IMR-90 (cell line): Measurements from ENCODE around the gene PRDM9. TPM values are rescaled to one million over a fixed set of nuclear protein-coding genes. Genes with fewer than 3 reads are reported as not detected.
"Not testable (repeated sequence)": the region's sequence is repeated elsewhere in the genome, so short reads cannot be mapped to it uniquely, and the experiment has no call there.

ENCODE experiments used
- ATAC-seq: fragments of 200-7000 bp; cut with Tn5 transposase; 2 replicates; pipeline ENCODE4 v1.9.1; 2020; ENCODE audit warnings: low read depth, mild to moderate bottlenecking, moderate library complexity
- BruUV-seq: library from RNA; stranded (reverse); fragments of 400-500 nt; replicated peaks from 2 replicates; lab custom pipeline; 2021; lab: Mats Ljungman, UMichigan
- CTCF ChIA-PET: fragments of 300-600 bp; formaldehyde crosslinking; extraction: SDS; loops from one replicate; lab custom pipeline; 2021; ENCODE audit warnings: antibody characterized with exemption; lab: Yijun Ruan, JAX
- POLR2A ChIA-PET: fragments of 300-600 bp; sonication (Branson Sonifier 250); formaldehyde crosslinking; loops from one replicate; lab custom pipeline; 2022; ENCODE audit warnings: antibody characterized with exemption; ENCODE audit not compliant: unreplicated experiment; lab: Charles Lee
- DNase-seq: peaks from one replicate; pipeline ENCODE4 v3.0.0; 2013
- H2AFZ ChIP-seq: replicated peaks from 2 replicates; pipeline ENCODE3; 2013; ENCODE audit warnings: low read length, mild to moderate bottlenecking; ENCODE audit not compliant: poor library complexity
- H2AK5ac ChIP-seq: 2 replicates; pipeline ENCODE4 v1.6.1; 2013; ENCODE audit warnings: low read depth, low read length, inconsistent platforms
- H2AK9ac ChIP-seq: replicated peaks from 2 replicates; pipeline ENCODE3; 2013; ENCODE audit warnings: mild to moderate bottlenecking, low read depth, low read length, moderate library complexity; ENCODE audit not compliant: poor library complexity
- H2BK120ac ChIP-seq: 2 replicates; pipeline ENCODE4 v1.6.1; 2013; ENCODE audit warnings: low read depth, low read length, inconsistent platforms
- H2BK15ac ChIP-seq: 3 replicates; pipeline ENCODE4 v1.6.1; 2013; ENCODE audit warnings: low read depth, low read length, inconsistent platforms
- H2BK20ac ChIP-seq: 2 replicates; pipeline ENCODE4 v1.6.1; 2013; ENCODE audit warnings: low read depth, mild to moderate bottlenecking, inconsistent platforms, low read length, moderate library complexity
- H2BK5ac ChIP-seq: 2 replicates; pipeline ENCODE4 v1.6.1; 2013; ENCODE audit warnings: mild to moderate bottlenecking, low read depth, low read length, inconsistent platforms; ENCODE audit not compliant: poor library complexity, severe bottlenecking
- H3K14ac ChIP-seq: replicated peaks from 2 replicates; pipeline ENCODE4 v1.6.1; 2013; ENCODE audit warnings: low read depth, low read length, inconsistent platforms
- H3K18ac ChIP-seq: 2 replicates; pipeline ENCODE4 v1.6.1; 2013; ENCODE audit warnings: low read depth, low read length, control low read depth
- H3K23ac ChIP-seq: 2 replicates; pipeline ENCODE4 v1.6.1; 2013; ENCODE audit warnings: low read depth, low read length, inconsistent platforms
- H3K27ac ChIP-seq: 2 replicates; pipeline ENCODE4 v1.5.1; 2013; ENCODE audit warnings: mild to moderate bottlenecking, control low read depth, low read length; ENCODE audit not compliant: insufficient read depth
- H3K27me3 ChIP-seq: 2 replicates; pipeline ENCODE4 v1.6.1; 2013; ENCODE audit warnings: low read length; ENCODE audit not compliant: control insufficient read depth, insufficient read depth
- H3K36me3 ChIP-seq: 2 replicates; pipeline ENCODE4 v1.6.1; 2013; ENCODE audit warnings: low read length, mixed read lengths; ENCODE audit not compliant: control insufficient read depth, insufficient read depth
- H3K4ac ChIP-seq: 2 replicates; pipeline ENCODE4 v1.6.1; 2013; ENCODE audit warnings: low read depth, low read length, inconsistent platforms
- H3K4me1 ChIP-seq: 2 replicates; pipeline ENCODE4 v1.6.1; 2013; ENCODE audit warnings: low read length, mixed read lengths; ENCODE audit not compliant: control insufficient read depth, insufficient read depth
- H3K4me2 ChIP-seq: 2 replicates; pipeline ENCODE4 v1.6.1; 2013; ENCODE audit warnings: low read depth, mild to moderate bottlenecking, control low read depth, low read length, moderate library complexity
- H3K4me3 ChIP-seq: 2 replicates; pipeline ENCODE4 v1.5.1; 2013; ENCODE audit warnings: low read depth, mild to moderate bottlenecking, control low read depth, low read length, moderate library complexity; ENCODE audit not compliant: insufficient read depth
- H3K56ac ChIP-seq: 2 replicates; pipeline ENCODE4 v1.6.1; 2013; ENCODE audit warnings: low read length, inconsistent platforms; ENCODE audit not compliant: insufficient read depth; ENCODE audit errors: extremely low read depth
- H3K79me1 ChIP-seq, 2 experiments: 2 replicates each; pipeline ENCODE4 v1.6.1; 2013; ENCODE audit warnings: low read length in 2 of 2, inconsistent platforms in 1 of 2, low read depth in 1 of 2
- H3K9ac ChIP-seq: 2 replicates; pipeline ENCODE4 v1.6.1; 2013; ENCODE audit warnings: low read depth, low read length, control low read depth
- H3K9me1 ChIP-seq: 2 replicates; pipeline ENCODE4 v1.6.1; 2013; ENCODE audit warnings: low read length, inconsistent platforms; ENCODE audit not compliant: insufficient read depth
- H3K9me3 ChIP-seq: 2 replicates; pipeline ENCODE4 v1.6.1; 2013; ENCODE audit warnings: low read length; ENCODE audit not compliant: control insufficient read depth, insufficient read depth
- H4K20me1 ChIP-seq: 2 replicates; pipeline ENCODE4 v1.6.1; 2013; ENCODE audit warnings: low read length, inconsistent platforms; ENCODE audit not compliant: insufficient read depth
- H4K5ac ChIP-seq: 2 replicates; pipeline ENCODE4 v1.6.1; 2013; ENCODE audit warnings: mild to moderate bottlenecking, low read depth, low read length, control low read depth
- H4K8ac ChIP-seq, 2 experiments: 2 replicates each; pipeline ENCODE4 v1.6.1; 2013; ENCODE audit warnings: low read depth in 2 of 2, low read length in 2 of 2, control low read depth in 1 of 2, inconsistent platforms in 1 of 2
- H4K91ac ChIP-seq: 2 replicates; pipeline ENCODE4 v1.6.1; 2013; ENCODE audit warnings: low read depth, low read length, inconsistent platforms; ENCODE audit not compliant: insufficient read depth
- WGBS, 2 experiments: methylation state at CpG; one replicate each; pipeline versions ENCODE4 v1.1.5 to v1.1.7; 2013; ENCODE audit warnings: missing lambda C conversion rate in 2 of 2; ENCODE audit not compliant: insufficient read length in 1 of 2; ENCODE audit errors: extremely low coverage in 2 of 2; 5-methylcytosine and 5-hydroxymethylcytosine counted together
- dilution Hi-C: fragments of 300-500 bp; cut with HindIII; formaldehyde crosslinking; loops from one replicate; pipeline ENCODE4 v1.14.3; 2018; ENCODE audit warnings: low sequenced_read_pairs; ENCODE audit not compliant: unreplicated experiment
- in situ Hi-C: fragments of 300-500 bp; cut with MboI; formaldehyde crosslinking; loops from 3 replicates; pipeline ENCODE4 v1.14.3; 2019; ENCODE audit warnings: low sequenced_read_pairs, inconsistent platforms, mixed read lengths
- intact Hi-C: fragments of 100-400 bp; cut with micrococcal nuclease; formaldehyde crosslinking; loops from 2 replicates; pipeline ENCODE4 v1.10.0; 2022
- polyA plus RNA-seq, 3 experiments: library from polyadenylated mRNA; depleted of rRNA; stranded (reverse); fragments of >200 nt; gene quantifications; 2 replicates each; pipeline ENCODE4 v1.2.3, GENCODE V29; 2012; ENCODE audit warnings: low replicate concordance in 1 of 3
- total RNA-seq: library from RNA; depleted of rRNA; stranded (reverse); fragments of >200 nt; gene quantifications from 2 replicates; pipeline ENCODE4 v1.2.3, GENCODE V29; 2012

Gene PRDM9
- total and polyA plus RNA-seq, 2 of the 4 experiments (the other 2 are of a cell fraction): not detected

- intact Hi-C loops, H2AK9ac ChIP-seq, H3K79me1 ChIP-seq, H2BK5ac ChIP-seq, H2AFZ ChIP-seq, H3K18ac ChIP-seq, BruUV-seq, DNase-seq, H4K91ac ChIP-seq, H3K23ac ChIP-seq, H3K27me3 ChIP-seq, H2BK15ac ChIP-seq, dilution Hi-C loops, ATAC-seq, POLR2A ChIA-PET, H3K4ac ChIP-seq, in situ Hi-C loops, H3K9me1 ChIP-seq, H2AK5ac ChIP-seq, H3K4me1 ChIP-seq, H3K9me3 ChIP-seq, H3K27ac ChIP-seq, H3K4me3 ChIP-seq, H4K5ac ChIP-seq, H3K56ac ChIP-seq, H2BK120ac ChIP-seq, H3K14ac ChIP-seq, H3K4me2 ChIP-seq, H4K8ac ChIP-seq, H2BK20ac ChIP-seq, H4K20me1 ChIP-seq, CTCF ChIA-PET, H3K36me3 ChIP-seq, H3K9ac ChIP-seq: not testable (repeated sequence)
- no CpG with 5 or more reads among the region's 5 CpGs for WGBS, 2 experiments
Measured at GRCh38 chr5:23526616-23527015, 19.2 kb downstream of the PRDM9 start.

GRCh38 chr5:23527216-23527920, 20.0 kb downstream of the PRDM9 start:
- dilution Hi-C loops, H3K14ac ChIP-seq, POLR2A ChIA-PET: not testable (repeated sequence)

More at GRCh38 chr5:23527216-23527920, 20.0 kb downstream of the PRDM9 start:
- H2BK15ac ChIP-seq, H2AK5ac ChIP-seq, H2BK20ac ChIP-seq, H2BK5ac ChIP-seq, H3K36me3 ChIP-seq, H3K9me3 ChIP-seq, H3K4me2 ChIP-seq, H3K79me1 ChIP-seq, H2AK9ac ChIP-seq, H4K8ac ChIP-seq, H3K4me3 ChIP-seq, H3K56ac ChIP-seq, H3K27ac ChIP-seq, H4K91ac ChIP-seq, ATAC-seq, H3K9me1 ChIP-seq, H4K20me1 ChIP-seq, H2AFZ ChIP-seq, H3K4me1 ChIP-seq, BruUV-seq, H3K18ac ChIP-seq, H3K27me3 ChIP-seq, intact Hi-C loops, H3K4ac ChIP-seq, CTCF ChIA-PET, H3K9ac ChIP-seq, H3K23ac ChIP-seq, DNase-seq, H4K5ac ChIP-seq, H2BK120ac ChIP-seq, in situ Hi-C loops: not testable (repeated sequence)
- WGBS, 2 experiments: no CpG with 5 or more reads among the region's 15 CpGs
